A549 (cell line): Measurements from ENCODE around the gene NUDT4B. TPM values are rescaled to one million over a fixed set of nuclear protein-coding genes. Genes with fewer than 3 reads are reported as not detected.
"Not testable (repeated sequence)": the region's sequence is repeated elsewhere in the genome, so short reads cannot be mapped to it uniquely, and the experiment has no call there.

Source experiments
- ATAC-seq, 2 experiments: fragments of 200-7000 bp in 1 of 2; fragments of >200 bp in 1 of 2; cut with Nextera tagmentation in 1 of 2; cut with Tn5 transposase in 1 of 2; 3 replicates each; pipeline versions ENCODE4 v1.8.0 to v1.9.1; 2018 to 2020; ENCODE audit warnings: mild to moderate bottlenecking in 1 of 2, moderate library complexity in 1 of 2
- CTCF ChIA-PET: fragments of 300-600 bp; sonication (Branson Sonifier 250); formaldehyde crosslinking; extraction: SDS; loops from one replicate; lab custom pipeline; 2021; ENCODE audit warnings: antibody characterized with exemption, inconsistent platforms; lab: Yijun Ruan, JAX
- POLR2A ChIA-PET: fragments of 350-600 bp; formaldehyde crosslinking; extraction: SDS; loops from one replicate; lab custom pipeline; 2021; ENCODE audit warnings: antibody characterized with exemption, inconsistent platforms; lab: Yijun Ruan, JAX
- DNase-seq, 2 experiments: peaks; one replicate each; pipeline versions ENCODE4 v3.0.0 to v3.0.0-alpha.2; 2011 to 2016; ENCODE audit warnings: low read depth in 1 of 2, low spot score in 1 of 2
- FAIRE-seq: peaks from 2 replicates; lab custom pipeline; 2011; peaks lifted over from hg19 to GRCh38; lab: Jason Lieb, UNC
- H3K27ac ChIP-seq, 2 experiments: fragments of >200 bp; sonication (Bioruptor Twin); formaldehyde crosslinking; 3 replicates each; pipeline ENCODE4 v1.5.1; 2016 to 2017
- H3K4me1 ChIP-seq: fragments of >200 bp; sonication (Bioruptor Twin); formaldehyde crosslinking; 3 replicates; pipeline ENCODE4 v1.6.1; 2016
- H3K4me2 ChIP-seq: fragments of >200 bp; sonication (Bioruptor Twin); formaldehyde crosslinking; 3 replicates; pipeline ENCODE4 v1.6.1; 2016
- H3K4me3 ChIP-seq: fragments of >200 bp; sonication (Bioruptor Twin); formaldehyde crosslinking; 3 replicates; pipeline ENCODE4 v1.5.1; 2016
- H3K9me3 ChIP-seq: fragments of >200 bp; sonication (Bioruptor Twin); formaldehyde crosslinking; 3 replicates; pipeline ENCODE4 v1.6.1; 2016
- WGBS: methylation state at CpG from one replicate; pipeline ENCODE4 v1.1.6; 2017; ENCODE audit errors: missing lambda C conversion rate; 5-methylcytosine and 5-hydroxymethylcytosine counted together
- polyA minus RNA-seq: library from RNA; depleted of rRNA, polyadenylated mRNA; stranded (reverse); fragments of >200 nt; gene quantifications from 2 replicates; pipeline ENCODE4 v1.2.3, GENCODE V29; 2011; rRNA and poly(A)+ RNA removed
- polyA plus RNA-seq, 4 experiments: library from polyadenylated mRNA; depleted of rRNA in 3 of 4; stranded (reverse); fragments of >200 nt; fragmentation: RNase III in 1 of 4; extraction: RNeasy Plus Mini Kit Qiagen cat#74134 plus additional on column Dnase treatment in 1 of 4; gene quantifications; 2 replicates in 3 of 4; 3 replicates in 1 of 4; pipeline ENCODE4 v1.2.3, GENCODE V29; 2011 to 2017

NUDT4B gene
- 10.2 and 11.6 TPM in 2 replicates for polyA plus RNA-seq (2011; rRNA removed)
- polyA plus RNA-seq (2012; cell fraction: cytosol; rRNA removed): 7.8 and 8.0 TPM in 2 replicates
- polyA plus RNA-seq (2012; cell fraction: nucleus; rRNA removed): 1.1 and 1.8 TPM in 2 replicates
- 1.5 to 2.3 TPM (median 1.7 TPM) in 3 replicates for polyA plus RNA-seq (2017; fragmentation: RNase III; extraction: RNeasy Plus Mini Kit Qiagen cat#74134 plus additional on column Dnase treatment)
- polyA minus RNA-seq: 4.0 and 4.3 TPM in 2 replicates

GRCh38 chr1:148748563-148749334, at the start of gene NUDT4B:
Gene NUDT4B (plus strand): TSS chr1:148748774. CDS start chr1:148748953, 179 bp downstream.
- H3K4me1 ChIP-seq, H3K27ac ChIP-seq, DNase-seq, CTCF ChIA-PET, H3K4me2 ChIP-seq, FAIRE-seq, H3K9me3 ChIP-seq, POLR2A ChIA-PET, H3K4me3 ChIP-seq: not testable (repeated sequence)
- ATAC-seq: peak; percentile 80 to 92
- no CpG with 5 or more reads among the region's 68 CpGs for WGBS

DNA sequence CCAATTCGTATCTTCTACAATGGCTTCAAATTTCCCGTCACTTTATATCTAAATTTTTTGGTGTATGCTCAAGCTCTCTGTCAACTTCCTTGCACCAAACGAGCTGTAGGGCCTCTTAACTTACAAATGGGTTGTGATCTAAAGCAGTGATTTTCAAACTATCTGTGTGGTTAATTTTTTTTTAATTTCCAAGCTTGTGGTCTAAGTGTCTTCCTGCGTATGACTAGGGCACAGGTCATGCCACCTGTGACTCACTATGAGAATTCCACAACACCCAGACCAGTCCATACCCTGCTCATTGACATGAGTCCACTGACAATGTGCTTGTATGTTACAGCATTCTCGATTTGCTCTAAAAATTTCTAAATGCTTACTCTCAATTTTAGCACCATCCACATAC, 49.2 kb upstream of the NUDT4B start:
- ATAC-seq, H3K27ac ChIP-seq, H3K4me1 ChIP-seq, H3K4me2 ChIP-seq, CTCF ChIA-PET, H3K4me3 ChIP-seq, POLR2A ChIA-PET, FAIRE-seq, DNase-seq, H3K9me3 ChIP-seq: not testable (repeated sequence)
- WGBS: no CpG with 5 or more reads among the region's 5 CpGs

DNA sequence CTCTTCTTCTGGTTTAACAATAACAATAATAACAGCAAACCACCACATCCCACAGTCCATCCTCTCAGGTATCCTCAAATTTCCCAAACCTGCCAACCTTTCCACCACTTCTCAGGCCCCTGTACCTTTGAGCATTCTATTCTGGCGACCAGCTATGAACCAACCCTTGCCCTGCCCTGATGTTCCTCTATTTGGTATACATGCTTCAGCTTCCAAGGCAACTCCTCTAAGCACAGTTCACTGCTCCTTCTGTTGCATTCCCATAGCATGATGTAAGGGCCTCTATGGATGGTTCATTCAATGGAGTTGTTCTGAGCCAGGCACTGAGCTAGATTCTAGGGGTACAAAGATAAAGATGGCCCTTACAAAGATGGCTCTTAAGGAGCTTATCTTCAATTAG, 46.3 kb upstream of the NUDT4B start:
- POLR2A ChIA-PET, DNase-seq, H3K9me3 ChIP-seq, FAIRE-seq, H3K4me3 ChIP-seq, H3K27ac ChIP-seq, CTCF ChIA-PET, H3K4me1 ChIP-seq, H3K4me2 ChIP-seq: not testable (repeated sequence)
- peak in 1 of 2 experiments; percentile 50; a peak in 2 of 6 replicates for ATAC-seq
- 57% methylated on average over 1 of the region's 1 CpG for WGBS

DNA sequence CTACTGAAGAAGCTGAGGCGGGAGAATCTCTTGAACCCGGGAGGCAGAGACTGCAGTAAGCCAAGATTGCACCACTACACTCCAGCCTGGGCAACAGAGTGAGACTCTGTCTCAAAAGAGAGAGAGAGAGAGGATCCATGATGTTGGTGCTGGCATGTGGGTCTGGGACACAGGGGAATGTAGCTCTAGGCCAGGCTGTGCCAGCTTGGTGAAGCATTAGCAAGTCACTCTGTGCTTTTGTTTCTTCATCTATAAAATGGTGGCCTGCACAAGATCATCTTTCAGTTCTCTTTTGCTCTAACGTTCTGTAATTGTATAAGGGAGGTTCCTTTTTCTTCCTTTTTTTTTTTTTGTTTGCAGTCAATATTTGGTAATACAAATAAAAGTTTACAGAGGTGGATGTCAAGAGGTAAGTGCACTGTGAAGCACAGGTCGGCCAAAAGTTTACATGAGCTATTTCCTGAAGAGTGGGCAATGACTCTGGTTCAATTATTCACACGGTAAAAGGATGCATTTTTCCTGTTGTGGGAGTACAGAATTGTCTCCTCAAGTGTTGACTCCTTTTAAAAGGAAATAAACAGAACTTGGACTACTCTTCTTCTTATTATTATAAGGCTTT, 44.5 kb upstream of the NUDT4B start:
- CTCF ChIA-PET, H3K27ac ChIP-seq, FAIRE-seq, H3K4me2 ChIP-seq, ATAC-seq, H3K9me3 ChIP-seq, DNase-seq, H3K4me3 ChIP-seq, POLR2A ChIA-PET, H3K4me1 ChIP-seq: not testable (repeated sequence)
- WGBS: 0% methylated on average over 1 of the region's 5 CpGs

DNA sequence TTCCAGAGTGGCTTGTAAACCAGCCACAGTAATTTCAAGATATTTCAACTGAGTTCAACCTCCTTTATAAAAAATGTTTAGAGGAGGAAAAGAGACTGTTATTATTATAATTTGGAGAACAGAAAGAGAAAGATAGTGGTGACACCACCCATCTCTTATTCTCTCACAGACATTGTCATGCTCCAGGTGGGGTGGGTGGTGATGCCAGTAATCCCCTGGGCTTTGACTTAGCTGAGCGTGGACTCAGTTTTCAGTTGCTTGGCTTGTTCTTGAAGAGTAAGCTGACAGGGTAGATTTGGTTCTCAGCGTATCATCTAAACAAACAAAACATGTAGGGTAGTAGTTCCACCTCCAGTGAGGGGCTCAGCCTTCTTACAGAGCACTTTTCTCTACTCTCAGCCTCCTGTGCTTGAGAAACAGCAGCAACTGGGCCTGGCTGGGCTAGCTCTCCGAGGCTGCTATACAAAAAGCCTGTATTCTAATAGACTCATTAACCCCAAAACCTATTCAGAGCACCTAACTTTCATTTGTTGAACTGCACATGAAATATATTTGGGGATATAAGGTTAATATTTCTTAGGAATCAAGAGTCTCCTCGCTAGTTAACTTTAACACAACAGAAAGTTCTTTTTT, 43.1 kb upstream of the NUDT4B start:
- DNase-seq, H3K4me2 ChIP-seq, CTCF ChIA-PET, ATAC-seq, H3K4me3 ChIP-seq, POLR2A ChIA-PET, FAIRE-seq, H3K9me3 ChIP-seq, H3K27ac ChIP-seq, H3K4me1 ChIP-seq: not testable (repeated sequence)
- WGBS: no CpG with 5 or more reads among the region's 4 CpGs

- POLR2A ChIA-PET, CTCF ChIA-PET, FAIRE-seq, DNase-seq, H3K4me1 ChIP-seq, H3K9me3 ChIP-seq, H3K4me3 ChIP-seq, H3K4me2 ChIP-seq, H3K27ac ChIP-seq: not testable (repeated sequence)
- no CpG with 5 or more reads among the region's 1 CpG for WGBS
- ATAC-seq: peak in 1 of 2 experiments; percentile 39; a peak in 4 of 6 replicates
These were observed 39.7 kb upstream of the NUDT4B start for GRCh38 chr1:148708779-148709333.

DNA sequence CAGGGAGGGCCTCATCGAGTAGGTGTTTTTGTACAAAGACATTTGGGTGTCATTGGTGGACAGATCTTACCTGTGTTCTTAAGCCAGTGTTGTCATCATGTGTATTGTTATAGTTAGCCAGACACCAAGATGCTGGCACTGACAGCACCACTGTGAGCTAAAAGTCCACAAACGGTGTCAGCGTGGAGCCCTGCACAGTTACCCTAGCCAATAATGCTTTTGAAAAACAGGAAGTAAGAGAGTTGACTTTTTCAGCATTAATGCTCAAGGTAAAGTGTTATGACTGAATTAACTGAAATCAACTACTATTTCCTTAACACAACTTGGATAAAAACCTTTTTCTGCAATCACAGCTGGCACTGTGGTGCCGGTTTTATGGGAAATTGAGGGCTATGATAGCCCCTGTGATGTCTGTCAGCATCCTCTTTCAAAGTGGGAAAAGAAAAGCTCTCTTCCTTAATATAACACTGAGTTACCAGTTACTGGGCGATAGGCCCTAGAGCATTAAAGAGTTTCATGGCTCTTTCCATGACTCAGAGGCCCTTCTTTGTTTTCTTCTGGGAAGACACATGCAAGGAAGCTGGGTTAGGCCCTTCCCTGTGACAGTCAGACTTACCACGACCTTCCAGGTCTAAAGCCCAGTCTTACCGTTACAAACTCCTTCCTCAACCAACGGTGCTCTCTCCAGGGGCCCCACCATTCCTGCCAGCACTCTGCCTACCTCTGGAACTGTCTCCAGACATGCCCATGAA, 37.6 kb upstream of the NUDT4B start:
- ATAC-seq, DNase-seq, H3K4me1 ChIP-seq, H3K9me3 ChIP-seq, H3K4me3 ChIP-seq, CTCF ChIA-PET, FAIRE-seq, H3K27ac ChIP-seq, POLR2A ChIA-PET, H3K4me2 ChIP-seq: not testable (repeated sequence)
- WGBS: no CpG with 5 or more reads among the region's 8 CpGs

DNA sequence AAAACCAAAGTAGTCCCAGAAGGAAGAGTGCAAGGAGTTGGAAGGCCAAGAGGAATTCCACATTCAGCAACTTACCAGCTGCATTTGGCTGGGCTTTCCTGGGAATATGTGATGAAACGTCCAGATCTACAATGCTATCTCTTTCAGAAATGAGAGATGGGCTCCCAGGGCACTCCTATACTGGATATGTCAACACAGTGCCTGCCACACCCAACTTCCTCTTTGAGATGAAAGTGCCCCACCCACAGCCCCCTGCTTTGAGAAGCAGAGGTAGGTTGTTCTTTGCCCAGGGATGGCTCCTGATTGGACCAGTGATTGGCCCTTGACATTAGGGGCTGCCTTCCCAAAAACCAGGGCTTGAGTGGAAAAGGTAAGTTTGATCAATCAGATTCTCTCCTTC, 36.2 kb upstream of the NUDT4B start:
- POLR2A ChIA-PET: not testable (repeated sequence)
- ATAC-seq: peak in 1 of 2 experiments; percentile 31; a peak in 1 of 6 replicates

GRCh38 chr1:148715518-148715917, 33.1 kb upstream of the NUDT4B start:
- DNase-seq, H3K27ac ChIP-seq, CTCF ChIA-PET, H3K4me3 ChIP-seq, ATAC-seq, H3K4me1 ChIP-seq, H3K9me3 ChIP-seq, POLR2A ChIA-PET, FAIRE-seq, H3K4me2 ChIP-seq: not testable (repeated sequence)
- WGBS: no CpG with 5 or more reads among the region's 3 CpGs

More for the DNA sequence above, 36.2 kb upstream of the NUDT4B start:
- H3K4me3 ChIP-seq, H3K27ac ChIP-seq, FAIRE-seq, H3K4me2 ChIP-seq, CTCF ChIA-PET, DNase-seq, H3K4me1 ChIP-seq, H3K9me3 ChIP-seq: not testable (repeated sequence)
- no CpG with 5 or more reads among the region's 1 CpG for WGBS

DNA sequence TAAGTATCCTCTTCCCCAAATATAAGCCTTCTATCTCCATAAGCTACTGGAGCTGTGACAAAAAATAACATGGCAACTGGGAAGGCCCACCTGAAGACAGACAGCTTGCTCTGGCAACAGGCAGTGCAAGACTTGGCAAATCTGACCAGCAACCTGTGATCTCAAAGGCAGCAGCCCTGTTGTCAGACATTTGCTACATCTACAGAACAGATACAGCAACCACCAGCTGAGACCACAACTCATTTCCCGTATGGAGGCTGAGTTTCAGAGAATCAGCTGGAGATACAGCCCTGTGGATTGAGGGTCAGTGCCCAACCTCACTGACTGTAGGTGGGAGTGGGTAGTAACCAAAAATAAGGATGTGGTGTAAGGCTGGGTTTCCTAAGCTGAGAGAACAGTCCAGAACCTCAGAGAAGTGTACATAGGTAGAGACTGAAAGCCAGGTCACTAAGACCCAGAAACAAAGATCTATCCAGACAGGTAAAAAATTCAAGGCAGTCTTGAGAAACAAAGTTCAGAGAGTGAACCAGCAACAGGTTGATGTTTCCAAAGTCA, 31.5 kb upstream of the NUDT4B start:
- H3K4me1 ChIP-seq, H3K9me3 ChIP-seq, CTCF ChIA-PET, H3K4me3 ChIP-seq, DNase-seq, POLR2A ChIA-PET, H3K4me2 ChIP-seq, ATAC-seq, H3K27ac ChIP-seq, FAIRE-seq: not testable (repeated sequence)
- no CpG with 5 or more reads among the region's 1 CpG for WGBS
